ENCODE data around the gene KRT71.

Gene KRT71

GRCh38 chr12:52494100-52494499, 58.8 kb downstream of the KRT71 start:
- DNase-seq, result no peak

Measured in SHP77 (cell line).